Measurements from ENCODE around the gene SPDEF.

Gene SPDEF

GRCh38 chr6:34562861-34563512 is 6.9 kb upstream of the SPDEF start:
- H3K9me3 ChIP-seq (ENCODE audit: insufficient read depth, low read length), result peaks cover 7% of the 10 kb centered on the region; the same call in 1 of the 2 replicates
- no peak overlapping the region for H3K4me3 ChIP-seq (ENCODE audit: insufficient read length, low read depth)
- no peak for TF ChIP-seq ZNF274 (IDR thresholded peaks at IDR 0.05; ENCODE audit: low read depth, low read length)
- no peak for TF ChIP-seq YY1 (IDR thresholded peaks at IDR 0.05; ENCODE audit: insufficient read depth, insufficient read length)
- H3K27me3 ChIP-seq (ENCODE audit: insufficient read depth, insufficient read length), result no peaks in the 10 kb centered on the region
- H3K9ac ChIP-seq (ENCODE audit: insufficient read length, low read depth), result no peak overlapping the region
- H3K36me3 ChIP-seq (ENCODE audit: insufficient read depth, insufficient read length, low read length), result no peaks in the 10 kb centered on the region
- no peak for DNase-seq (ENCODE audit: low read depth, low spot score)
- H3K4me1 ChIP-seq (ENCODE audit: insufficient read depth, insufficient read length), result peaks cover 6% of the 10 kb centered on the region

GRCh38 chr6:34562350-34562749 is 6.2 kb upstream of the SPDEF start:
- no peak for DNase-seq (ENCODE audit: low read depth, low spot score)

GRCh38 chr6:34561227-34561530 is 5.0 kb upstream of the SPDEF start:
- peaks cover 4% of the 10 kb centered on the region for H3K4me1 ChIP-seq (ENCODE audit: insufficient read depth, insufficient read length)
- no peak overlapping the region for H3K4me3 ChIP-seq (ENCODE audit: insufficient read length, low read depth)
- H3K9ac ChIP-seq (ENCODE audit: insufficient read length, low read depth), result no peak overlapping the region
- TF ChIP-seq ZNF274 (IDR thresholded peaks at IDR 0.05; ENCODE audit: low read depth, low read length) (no peak), YY1 (IDR thresholded peaks at IDR 0.05; ENCODE audit: insufficient read depth, insufficient read length) (no peak), SUZ12 (IDR thresholded peaks at IDR 0.05; ENCODE audit: extremely low read depth, insufficient read depth, insufficient read length) (no peak)
- peaks cover 7% of the 10 kb centered on the region; the same call in 1 of the 2 replicates for H3K9me3 ChIP-seq (ENCODE audit: insufficient read depth, low read length)
- H3K36me3 ChIP-seq (ENCODE audit: insufficient read depth, insufficient read length, low read length), result no peaks in the 10 kb centered on the region
- no peaks in the 10 kb centered on the region for H3K27me3 ChIP-seq (ENCODE audit: insufficient read depth, insufficient read length)
- DNase-seq (ENCODE audit: low read depth, low spot score), result no peak

More at GRCh38 chr6:34562350-34562749, 6.2 kb upstream of the SPDEF start:
- no peak overlapping the region for H3K9ac ChIP-seq (ENCODE audit: insufficient read length, low read depth)
- TF ChIP-seq ZNF274 (IDR thresholded peaks at IDR 0.05; ENCODE audit: low read depth, low read length) (no peak), YY1 (IDR thresholded peaks at IDR 0.05; ENCODE audit: insufficient read depth, insufficient read length) (no peak), SUZ12 (IDR thresholded peaks at IDR 0.05; ENCODE audit: extremely low read depth, insufficient read depth, insufficient read length) (no peak)
- no peaks in the 10 kb centered on the region for H3K36me3 ChIP-seq (ENCODE audit: insufficient read depth, insufficient read length, low read length)
- H3K4me1 ChIP-seq (ENCODE audit: insufficient read depth, insufficient read length), result peaks cover 6% of the 10 kb centered on the region
- no peaks in the 10 kb centered on the region for H3K27me3 ChIP-seq (ENCODE audit: insufficient read depth, insufficient read length)
- H3K9me3 ChIP-seq (ENCODE audit: insufficient read depth, low read length), result peaks cover 7% of the 10 kb centered on the region; the same call in 1 of the 2 replicates
- no peak overlapping the region for H3K4me3 ChIP-seq (ENCODE audit: insufficient read length, low read depth)

- DNase-seq (ENCODE audit: low read depth, low spot score), result no peak
- no peak overlapping the region for H3K4me3 ChIP-seq (ENCODE audit: insufficient read length, low read depth)
- no peaks in the 10 kb centered on the region for H3K36me3 ChIP-seq (ENCODE audit: insufficient read depth, insufficient read length, low read length)
- H3K9me3 ChIP-seq (ENCODE audit: insufficient read depth, low read length), result peaks cover 7% of the 10 kb centered on the region; the same call in 1 of the 2 replicates
- no peak for TF ChIP-seq YY1 (IDR thresholded peaks at IDR 0.05; ENCODE audit: insufficient read depth, insufficient read length)
- no peak for TF ChIP-seq ZNF274 (IDR thresholded peaks at IDR 0.05; ENCODE audit: low read depth, low read length)
- no peak for TF ChIP-seq SUZ12 (IDR thresholded peaks at IDR 0.05; ENCODE audit: extremely low read depth, insufficient read depth, insufficient read length)
- H3K4me1 ChIP-seq (ENCODE audit: insufficient read depth, insufficient read length), result peaks cover 7% of the 10 kb centered on the region
- H3K27me3 ChIP-seq (ENCODE audit: insufficient read depth, insufficient read length), result no peaks in the 10 kb centered on the region
- no peak overlapping the region for H3K9ac ChIP-seq (ENCODE audit: insufficient read length, low read depth)
Observed at GRCh38 chr6:34560366-34561226, 4.5 kb upstream of the SPDEF start.

- Histone ChIP-seq H3K4me1 (ENCODE audit: insufficient read depth, insufficient read length) (peaks cover 7% of the 10 kb centered on the region), H3K27me3 (ENCODE audit: insufficient read depth, insufficient read length) (no peaks in the 10 kb centered on the region), H3K36me3 (ENCODE audit: insufficient read depth, insufficient read length, low read length) (no peaks in the 10 kb centered on the region), H3K4me3 (ENCODE audit: insufficient read length, low read depth) (no peak overlapping the region), H3K9ac (ENCODE audit: insufficient read length, low read depth) (no peak overlapping the region), H3K9me3 (ENCODE audit: insufficient read depth, low read length) (peaks cover 7% of the 10 kb centered on the region; the same call in 1 of the 2 replicates)
- TF ChIP-seq SUZ12 (IDR thresholded peaks at IDR 0.05; ENCODE audit: extremely low read depth, insufficient read depth, insufficient read length) (no peak), ZNF274 (IDR thresholded peaks at IDR 0.05; ENCODE audit: low read depth, low read length) (no peak), YY1 (IDR thresholded peaks at IDR 0.05; ENCODE audit: insufficient read depth, insufficient read length) (no peak)
- no peak for DNase-seq (ENCODE audit: low read depth, low spot score)
Observed at GRCh38 chr6:34559651-34560365, 3.7 kb upstream of the SPDEF start.

GRCh38 chr6:34558172-34558714 is 2.1 kb upstream of the SPDEF start:
- Histone ChIP-seq H3K36me3 (ENCODE audit: insufficient read depth, insufficient read length, low read length) (no peaks in the 10 kb centered on the region), H3K9ac (ENCODE audit: insufficient read length, low read depth) (no peak overlapping the region), H3K4me1 (ENCODE audit: insufficient read depth, insufficient read length) (peaks cover 7% of the 10 kb centered on the region), H3K9me3 (ENCODE audit: insufficient read depth, low read length) (peaks cover 7% of the 10 kb centered on the region; the same call in 1 of the 2 replicates), H3K4me3 (ENCODE audit: insufficient read length, low read depth) (no peak overlapping the region), H3K27me3 (ENCODE audit: insufficient read depth, insufficient read length) (no peaks in the 10 kb centered on the region)
- no peak for TF ChIP-seq SUZ12 (IDR thresholded peaks at IDR 0.05; ENCODE audit: extremely low read depth, insufficient read depth, insufficient read length)
- TF ChIP-seq ZNF274 (IDR thresholded peaks at IDR 0.05; ENCODE audit: low read depth, low read length), result no peak
- TF ChIP-seq YY1 (IDR thresholded peaks at IDR 0.05; ENCODE audit: insufficient read depth, insufficient read length), result no peak
- no peak for DNase-seq (ENCODE audit: low read depth, low spot score)

Measured in NT2/D1 (cell line).